WTC11 (cell line): ENCODE measurements around the gene ZNF624.
"Not testable (repeated sequence)": the region's sequence is repeated elsewhere in the genome, so short reads cannot be mapped to it uniquely, and the experiment has no call there.

Experiments
- CREB1 ChIP-seq: sonication (generic); formaldehyde crosslinking; IDR thresholded peaks from 2 replicates; pipeline ENCODE4 v1.8.0; 2023; ENCODE audit warnings: mild to moderate bottlenecking, missing genetic modification reagents
- FOXK1 ChIP-seq: sonication (generic); formaldehyde crosslinking; IDR thresholded peaks from 2 replicates; pipeline ENCODE4 v1.8.0; 2022; ENCODE audit warnings: mild to moderate bottlenecking, moderate library complexity, missing genetic modification reagents
- FOXP1 ChIP-seq: sonication (generic); formaldehyde crosslinking; IDR thresholded peaks from 2 replicates; pipeline ENCODE4 v1.8.0; 2022; ENCODE audit warnings: missing genetic modification reagents, mild to moderate bottlenecking, moderate library complexity, borderline replicate concordance
- HMGXB4 ChIP-seq: sonication (generic); formaldehyde crosslinking; IDR thresholded peaks from 2 replicates; pipeline ENCODE4 v1.8.1; 2023; ENCODE audit warnings: mild to moderate bottlenecking, moderate library complexity, missing genetic modification reagents
- TEAD4 ChIP-seq: sonication (generic); formaldehyde crosslinking; IDR thresholded peaks from 2 replicates; pipeline ENCODE4 v1.8.0; 2022; ENCODE audit warnings: mild to moderate bottlenecking, missing genetic modification reagents
- ZBTB21 ChIP-seq: sonication (generic); formaldehyde crosslinking; IDR thresholded peaks from 2 replicates; pipeline ENCODE4 v1.8.1; 2023; ENCODE audit warnings: mild to moderate bottlenecking, missing genetic modification reagents, borderline replicate concordance
- ZBTB43 ChIP-seq: sonication (generic); formaldehyde crosslinking; IDR thresholded peaks from 2 replicates; pipeline ENCODE4 v1.8.1; 2023; ENCODE audit warnings: mild to moderate bottlenecking, missing genetic modification reagents
- ZNF423 ChIP-seq: fragments of 250-450 bp; sonication (Bioruptor Pico); IDR thresholded peaks from 2 replicates; pipeline ENCODE4 v2.1.2; 2022; ENCODE audit warnings: mild to moderate bottlenecking, moderate library complexity
- TF ChIP-seq, protein P1 (sequence below): fragments of 200-600 bp; IDR thresholded peaks from 2 replicates; pipeline ENCODE4 v1.8.0; 2022; ENCODE audit warnings: antibody characterized with exemption

- TF ChIP-seq HMGXB4 (CRISPR knock-in tag): peak; percentile 75; the same call in 1 of the 2 replicates
- not testable (repeated sequence) for TF ChIP-seq ZNF423 (CRISPR knock-in tag); CREB1 (CRISPR knock-in tag); FOXP1; ZBTB43 (CRISPR knock-in tag); TEAD4 (CRISPR knock-in tag); FOXK1 (CRISPR knock-in tag); ZBTB21 (CRISPR knock-in tag)
- TF ChIP-seq, protein P1, sequence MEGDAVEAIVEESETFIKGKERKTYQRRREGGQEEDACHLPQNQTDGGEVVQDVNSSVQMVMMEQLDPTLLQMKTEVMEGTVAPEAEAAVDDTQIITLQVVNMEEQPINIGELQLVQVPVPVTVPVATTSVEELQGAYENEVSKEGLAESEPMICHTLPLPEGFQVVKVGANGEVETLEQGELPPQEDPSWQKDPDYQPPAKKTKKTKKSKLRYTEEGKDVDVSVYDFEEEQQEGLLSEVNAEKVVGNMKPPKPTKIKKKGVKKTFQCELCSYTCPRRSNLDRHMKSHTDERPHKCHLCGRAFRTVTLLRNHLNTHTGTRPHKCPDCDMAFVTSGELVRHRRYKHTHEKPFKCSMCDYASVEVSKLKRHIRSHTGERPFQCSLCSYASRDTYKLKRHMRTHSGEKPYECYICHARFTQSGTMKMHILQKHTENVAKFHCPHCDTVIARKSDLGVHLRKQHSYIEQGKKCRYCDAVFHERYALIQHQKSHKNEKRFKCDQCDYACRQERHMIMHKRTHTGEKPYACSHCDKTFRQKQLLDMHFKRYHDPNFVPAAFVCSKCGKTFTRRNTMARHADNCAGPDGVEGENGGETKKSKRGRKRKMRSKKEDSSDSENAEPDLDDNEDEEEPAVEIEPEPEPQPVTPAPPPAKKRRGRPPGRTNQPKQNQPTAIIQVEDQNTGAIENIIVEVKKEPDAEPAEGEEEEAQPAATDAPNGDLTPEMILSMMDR: peak; percentile 99
Observed at GRCh38 chr17:16689731-16690281, 36.2 kb upstream of the ZNF624 start, which contains the start of gene CCDC144A.
